HK-2 (cell line): Measurements from ENCODE around the gene LGR6.

Source experiments
- DNase-seq: peaks from one replicate; pipeline ENCODE4 v3.0.0-alpha.2; 2018; ENCODE audit not compliant: unreplicated experiment

Gene LGR6

GRCh38 chr1:202266061-202266765 lies 72.6 kb downstream of the LGR6 start:
- no peak for DNase-seq

GRCh38 chr1:202268032-202268431 lies 74.4 kb downstream of the LGR6 start:
- DNase-seq = no peak

GRCh38 chr1:202268817-202269216 lies 75.2 kb downstream of the LGR6 start:
- no peak for DNase-seq

- no peak for DNase-seq
Observed at GRCh38 chr1:202270871-202271326, 77.3 kb downstream of the LGR6 start.

- DNase-seq = no peak
Observed at GRCh38 chr1:202272103-202272845, 78.7 kb downstream of the LGR6 start.

- DNase-seq = peak; percentile 37
Observed at GRCh38 chr1:202274611-202275010, 81.0 kb downstream of the LGR6 start.

- no peak for DNase-seq
Observed at GRCh38 chr1:202275061-202275770, 81.6 kb downstream of the LGR6 start.

- no peak for DNase-seq
Observed at GRCh38 chr1:202276081-202276715, 82.6 kb downstream of the LGR6 start.

- no peak for DNase-seq
Observed at GRCh38 chr1:202276920-202277319, 83.3 kb downstream of the LGR6 start.

GRCh38 chr1:202278751-202279150 lies 85.2 kb downstream of the LGR6 start:
- no peak for DNase-seq

- DNase-seq = no peak
Observed at GRCh38 chr1:202279806-202280205, 86.2 kb downstream of the LGR6 start.

- DNase-seq = no peak
Observed at GRCh38 chr1:202280595-202280994, 87.0 kb downstream of the LGR6 start.

- peak; percentile 45 for DNase-seq
Observed at GRCh38 chr1:202281316-202282024, 87.9 kb downstream of the LGR6 start.

- peak; percentile 8 for DNase-seq
Observed at GRCh38 chr1:202282025-202282371, 88.4 kb downstream of the LGR6 start.

- DNase-seq = no peak
Observed at GRCh38 chr1:202282596-202283283, 89.1 kb downstream of the LGR6 start.

GRCh38 chr1:202283379-202283844 lies 89.8 kb downstream of the LGR6 start:
- DNase-seq = peak; percentile 63

- DNase-seq = peak; percentile 30
Observed at GRCh38 chr1:202283991-202284390, 90.4 kb downstream of the LGR6 start.

GRCh38 chr1:202285908-202286307 lies 92.3 kb downstream of the LGR6 start:
- DNase-seq = no peak

GRCh38 chr1:202286622-202287097 lies 93.1 kb downstream of the LGR6 start:
- DNase-seq = no peak

GRCh38 chr1:202287196-202287595 lies 93.6 kb downstream of the LGR6 start:
- no peak for DNase-seq

- no peak for DNase-seq
Observed at GRCh38 chr1:202288177-202288576, 94.6 kb downstream of the LGR6 start.
